ENCODE results near the gene TMED5. TPM values are rescaled to one million over a fixed set of nuclear protein-coding genes. Genes with fewer than 3 reads are reported as not detected.

TMED5 gene
- total and polyA plus RNA-seq, 2 of the 4 experiments (the other 2 are of a cell fraction): 20.1 to 38.1 TPM

DNA sequence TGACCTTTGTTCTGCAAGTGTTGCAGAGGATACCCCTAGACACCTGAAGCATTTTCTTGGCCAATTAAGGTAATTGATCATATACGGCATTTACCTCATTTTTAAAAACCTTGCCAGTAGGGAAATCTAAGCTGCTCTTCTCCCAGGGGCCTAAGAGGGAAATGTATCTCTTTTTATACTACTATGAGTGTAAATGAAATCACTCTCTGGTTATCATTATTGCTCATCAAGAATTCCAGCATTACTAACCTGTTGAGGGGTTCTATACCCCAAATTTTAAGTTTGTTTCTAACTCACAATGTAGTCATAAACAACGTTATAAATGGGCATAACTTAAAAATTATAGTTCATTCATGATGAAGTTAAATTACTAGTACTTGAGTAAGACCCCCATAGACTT, 27.4 kb downstream of the TMED5 start:
- in situ Hi-C loops (cut with MboI; ENCODE audit: low sequenced_read_pairs): no loop called here
- CTCF ChIA-PET: no interaction called here
- H3K9me1 ChIP-seq (ENCODE audit: insufficient read depth, low read length): peaks cover 6% of the 10 kb centered on the region; the same call in 1 of the 2 replicates

More for the DNA sequence above, 27.4 kb downstream of the TMED5 start:
- H3K14ac ChIP-seq (replicated peaks; ENCODE audit: low read depth, low read length): no peak overlapping the region
- TF ChIP-seq MAZ (IDR thresholded peaks at IDR 0.05; ENCODE audit: borderline replicate concordance, low read depth, low read length) (no peak), RAD21 (IDR thresholded peaks at IDR 0.05; ENCODE audit: low read length) (no peak), CEBPB (IDR thresholded peaks at IDR 0.05; ENCODE audit: low read depth, low read length) (no peak), MAFK (IDR thresholded peaks at IDR 0.05; ENCODE audit: low read depth, low read length) (no peak)
- TF ChIP-seq, protein P1, sequence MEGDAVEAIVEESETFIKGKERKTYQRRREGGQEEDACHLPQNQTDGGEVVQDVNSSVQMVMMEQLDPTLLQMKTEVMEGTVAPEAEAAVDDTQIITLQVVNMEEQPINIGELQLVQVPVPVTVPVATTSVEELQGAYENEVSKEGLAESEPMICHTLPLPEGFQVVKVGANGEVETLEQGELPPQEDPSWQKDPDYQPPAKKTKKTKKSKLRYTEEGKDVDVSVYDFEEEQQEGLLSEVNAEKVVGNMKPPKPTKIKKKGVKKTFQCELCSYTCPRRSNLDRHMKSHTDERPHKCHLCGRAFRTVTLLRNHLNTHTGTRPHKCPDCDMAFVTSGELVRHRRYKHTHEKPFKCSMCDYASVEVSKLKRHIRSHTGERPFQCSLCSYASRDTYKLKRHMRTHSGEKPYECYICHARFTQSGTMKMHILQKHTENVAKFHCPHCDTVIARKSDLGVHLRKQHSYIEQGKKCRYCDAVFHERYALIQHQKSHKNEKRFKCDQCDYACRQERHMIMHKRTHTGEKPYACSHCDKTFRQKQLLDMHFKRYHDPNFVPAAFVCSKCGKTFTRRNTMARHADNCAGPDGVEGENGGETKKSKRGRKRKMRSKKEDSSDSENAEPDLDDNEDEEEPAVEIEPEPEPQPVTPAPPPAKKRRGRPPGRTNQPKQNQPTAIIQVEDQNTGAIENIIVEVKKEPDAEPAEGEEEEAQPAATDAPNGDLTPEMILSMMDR (conservative IDR thresholded peaks at IDR 0.05; ENCODE audit: low read depth, low read length): no peak
- TF ChIP-seq, protein P2, sequence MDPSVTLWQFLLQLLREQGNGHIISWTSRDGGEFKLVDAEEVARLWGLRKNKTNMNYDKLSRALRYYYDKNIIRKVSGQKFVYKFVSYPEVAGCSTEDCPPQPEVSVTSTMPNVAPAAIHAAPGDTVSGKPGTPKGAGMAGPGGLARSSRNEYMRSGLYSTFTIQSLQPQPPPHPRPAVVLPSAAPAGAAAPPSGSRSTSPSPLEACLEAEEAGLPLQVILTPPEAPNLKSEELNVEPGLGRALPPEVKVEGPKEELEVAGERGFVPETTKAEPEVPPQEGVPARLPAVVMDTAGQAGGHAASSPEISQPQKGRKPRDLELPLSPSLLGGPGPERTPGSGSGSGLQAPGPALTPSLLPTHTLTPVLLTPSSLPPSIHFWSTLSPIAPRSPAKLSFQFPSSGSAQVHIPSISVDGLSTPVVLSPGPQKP (IDR thresholded peaks at IDR 0.05; ENCODE audit: borderline replicate concordance, low read depth, low read length): no peak
- H3K56ac ChIP-seq (ENCODE audit: extremely low read depth, insufficient read depth, low read length): no peak overlapping the region
- no peaks in the 10 kb centered on the region; the same call in 1 of the 2 replicates for H4K20me1 ChIP-seq (ENCODE audit: insufficient read depth, low read length)
- H3K4me1 ChIP-seq (ENCODE audit: control insufficient read depth, insufficient read depth, low read length): no peaks in the 10 kb centered on the region
- H3K18ac ChIP-seq (ENCODE audit: low read depth, low read length): no peak overlapping the region
- no peak overlapping the region for H2BK120ac ChIP-seq (ENCODE audit: low read depth, low read length)
- peaks cover 21 to 43% of the 10 kb centered on the region in 2 experiments for H3K79me1 ChIP-seq (ENCODE audit: low read depth in 1 of 2, low read length in 2 of 2)
- no TSS peak for BruUV-seq (replicated peaks)
- H4K91ac ChIP-seq (ENCODE audit: insufficient read depth, low read depth, low read length): no peak overlapping the region
- no peaks in the 10 kb centered on the region for H3K9me3 ChIP-seq (ENCODE audit: control insufficient read depth, insufficient read depth, low read length)
- POLR2A ChIA-PET (ENCODE audit: unreplicated experiment): no interaction called here
- no peak overlapping the region for H3K4me3 ChIP-seq (ENCODE audit: insufficient read depth, low read depth, low read length)
- no peak overlapping the region for H2AFZ ChIP-seq (replicated peaks; ENCODE audit: low read length, poor library complexity)
- dilution Hi-C loops (cut with HindIII; ENCODE audit: low sequenced_read_pairs, unreplicated experiment): no loop called here
- no peak overlapping the region for H3K4me2 ChIP-seq (ENCODE audit: low read depth, low read length)
- no peaks in the 10 kb centered on the region for H3K27me3 ChIP-seq (ENCODE audit: control insufficient read depth, insufficient read depth, low read length)
- ATAC-seq (ENCODE audit: low read depth) (no peak), DNase-seq (no peak)
- H2BK5ac ChIP-seq (ENCODE audit: low read depth, low read length, poor library complexity, severe bottlenecking): no peak overlapping the region
- H2AK5ac ChIP-seq (ENCODE audit: low read depth, low read length): no peak overlapping the region
- H3K27ac ChIP-seq (ENCODE audit: insufficient read depth, low read length): no peak overlapping the region
- H3K9ac ChIP-seq (ENCODE audit: low read depth, low read length): no peak overlapping the region
- H3K4ac ChIP-seq (ENCODE audit: low read depth, low read length): no peak overlapping the region
- no peak overlapping the region for H2BK20ac ChIP-seq (ENCODE audit: low read depth, low read length)
- no peak overlapping the region for H2AK9ac ChIP-seq (replicated peaks; ENCODE audit: low read depth, low read length, poor library complexity)
- no peak overlapping the region for H4K5ac ChIP-seq (ENCODE audit: low read depth, low read length)
- H3K23ac ChIP-seq (ENCODE audit: low read depth, low read length): no peak overlapping the region
- intact Hi-C loops (cut with micrococcal nuclease): no loop called here
- no peak overlapping the region for H4K8ac ChIP-seq (ENCODE audit: low read depth in 2 of 2, low read length in 2 of 2)
- no peak overlapping the region for H2BK15ac ChIP-seq (ENCODE audit: low read depth, low read length)
- peaks cover 21% of the 10 kb centered on the region for H3K36me3 ChIP-seq (ENCODE audit: control insufficient read depth, insufficient read depth, low read length)
- WGBS, 2 experiments (ENCODE audit: extremely low coverage in 2 of 2, insufficient read length in 1 of 2): no CpG with 5 or more reads among the region's 2 CpGs

Data from IMR-90 (cell line).